Panc1 (cell line): Measurements from ENCODE around the gene BTBD9.

ENCODE experiments used
- CTCF ChIP-seq: fragments of 450-650 bp; IDR thresholded peaks from 2 replicates; pipeline ENCODE4 v1.5.1; 2017; ENCODE audit warnings: mild to moderate bottlenecking
- POLR2AphosphoS5 ChIP-seq: IDR thresholded peaks from 2 replicates; pipeline ENCODE4 v1.6.1; 2012; ENCODE audit warnings: mild to moderate bottlenecking, low read depth, low read length, moderate library complexity
- REST ChIP-seq, 2 experiments: IDR thresholded peaks; 2 replicates each; pipeline ENCODE4 v1.6.1; 2011 to 2012; ENCODE audit warnings: low read depth in 2 of 2, control low read depth in 1 of 2, low read length in 1 of 2, mild to moderate bottlenecking in 1 of 2, moderate library complexity in 1 of 2; ENCODE audit not compliant: insufficient read depth in 1 of 2
- SIN3A ChIP-seq: IDR thresholded peaks from 2 replicates; pipeline ENCODE4 v1.6.1; 2012; ENCODE audit warnings: low read depth, mild to moderate bottlenecking, low read length, moderate library complexity, borderline replicate concordance; ENCODE audit not compliant: insufficient read depth
- TCF7L2 ChIP-seq: IDR thresholded peaks from 2 replicates; pipeline ENCODE4 v1.6.1; 2011; ENCODE audit warnings: mild to moderate bottlenecking, low read depth, low read length, inconsistent platforms

GRCh38 chr6:38322138-38322537, 317.6 kb downstream of the BTBD9 start:
- TF ChIP-seq CTCF (no peak), POLR2AphosphoS5 (no peak), SIN3A (no peak), TCF7L2 (no peak), REST (IDR thresholded peaks at IDR 0.05; ENCODE audit: insufficient read depth in 1 of 2, low read depth in 2 of 2, low read length in 1 of 2) (no peak)
